VCaP (cell line): ENCODE data around the gene CNTNAP1.

Source experiments
- H3K27ac ChIP-seq: fragments of 450-650 bp; 2 replicates; pipeline ENCODE4 v1.5.1; 2017
- TF ChIP-seq, protein P1 (sequence below): fragments of 450-650 bp; conservative IDR thresholded peaks from 2 replicates; pipeline ENCODE4 v1.5.1; 2017; ENCODE audit warnings: mild to moderate bottlenecking, moderate library complexity

CNTNAP1 gene

DNA sequence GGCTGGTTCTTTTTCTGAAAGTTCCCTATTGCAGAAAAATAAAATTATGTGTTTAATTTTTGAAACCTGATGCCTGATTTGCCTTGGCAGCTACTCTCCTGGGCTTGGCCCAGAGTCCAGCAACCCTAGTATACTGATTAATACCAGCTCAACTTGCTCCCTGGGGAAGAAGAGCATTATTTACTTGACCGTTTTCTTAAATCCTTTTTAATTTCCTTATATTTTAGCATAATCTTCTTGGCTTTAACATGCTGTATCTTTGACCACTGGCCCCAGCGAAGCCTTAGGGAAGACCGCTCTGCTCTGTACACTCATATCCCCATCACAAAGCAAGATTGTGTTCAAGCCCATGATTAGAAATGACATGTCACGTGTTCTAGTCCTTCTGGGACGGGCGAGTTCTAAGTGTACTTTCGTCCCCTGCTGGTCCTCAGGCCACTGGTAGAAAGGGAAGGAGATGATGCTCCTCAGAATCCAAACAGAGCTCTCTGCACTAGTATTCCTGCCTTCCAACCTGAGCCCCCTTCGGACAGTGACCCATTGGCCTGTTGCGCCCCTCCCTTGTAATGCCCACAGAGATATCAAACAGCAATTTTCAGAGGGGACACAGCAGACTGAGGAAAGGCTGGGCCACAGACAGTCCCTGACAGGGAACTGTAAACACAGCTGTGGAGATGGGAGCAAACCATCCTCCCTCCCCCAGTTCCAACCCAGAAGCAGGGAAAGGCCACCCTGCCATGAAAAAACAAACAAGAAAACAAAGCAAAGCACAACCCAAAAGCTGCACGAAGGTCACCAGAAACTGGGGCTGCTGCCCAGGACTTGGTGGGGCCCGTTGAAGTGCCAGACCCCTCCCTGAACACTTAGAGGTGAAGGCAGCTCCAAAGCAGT is 66.8 kb downstream of the CNTNAP1 start:
- peak overlapping the region; percentile 36 for H3K27ac ChIP-seq
- TF ChIP-seq, protein P1, sequence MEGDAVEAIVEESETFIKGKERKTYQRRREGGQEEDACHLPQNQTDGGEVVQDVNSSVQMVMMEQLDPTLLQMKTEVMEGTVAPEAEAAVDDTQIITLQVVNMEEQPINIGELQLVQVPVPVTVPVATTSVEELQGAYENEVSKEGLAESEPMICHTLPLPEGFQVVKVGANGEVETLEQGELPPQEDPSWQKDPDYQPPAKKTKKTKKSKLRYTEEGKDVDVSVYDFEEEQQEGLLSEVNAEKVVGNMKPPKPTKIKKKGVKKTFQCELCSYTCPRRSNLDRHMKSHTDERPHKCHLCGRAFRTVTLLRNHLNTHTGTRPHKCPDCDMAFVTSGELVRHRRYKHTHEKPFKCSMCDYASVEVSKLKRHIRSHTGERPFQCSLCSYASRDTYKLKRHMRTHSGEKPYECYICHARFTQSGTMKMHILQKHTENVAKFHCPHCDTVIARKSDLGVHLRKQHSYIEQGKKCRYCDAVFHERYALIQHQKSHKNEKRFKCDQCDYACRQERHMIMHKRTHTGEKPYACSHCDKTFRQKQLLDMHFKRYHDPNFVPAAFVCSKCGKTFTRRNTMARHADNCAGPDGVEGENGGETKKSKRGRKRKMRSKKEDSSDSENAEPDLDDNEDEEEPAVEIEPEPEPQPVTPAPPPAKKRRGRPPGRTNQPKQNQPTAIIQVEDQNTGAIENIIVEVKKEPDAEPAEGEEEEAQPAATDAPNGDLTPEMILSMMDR: no peak
